ENCODE results near the gene PLD5. TPM values are rescaled to one million over a fixed set of nuclear protein-coding genes. Genes with fewer than 3 reads are reported as not detected.

Gene PLD5
- total RNA-seq, 1 donor: not detected

GRCh38 chr1:242546441-242546840, 21.9 kb upstream of the PLD5 start:
- H3K9me3 ChIP-seq (ENCODE audit: low read depth, low read length): peaks cover 2% of the 10 kb centered on the region
- H3K4me3 ChIP-seq (ENCODE audit: insufficient read depth, low read length): no peak overlapping the region
- no peaks in the 10 kb centered on the region for H3K4me1 ChIP-seq (ENCODE audit: insufficient read depth, low read length)
- H2AFZ ChIP-seq (ENCODE audit: low read length): no peak overlapping the region
- no peak for DNase-seq (ENCODE audit: insufficient read length, low spot score, missing footprints)
- H4K20me1 ChIP-seq (ENCODE audit: insufficient read depth, low read length): no peaks in the 10 kb centered on the region
- TF ChIP-seq, protein P1, sequence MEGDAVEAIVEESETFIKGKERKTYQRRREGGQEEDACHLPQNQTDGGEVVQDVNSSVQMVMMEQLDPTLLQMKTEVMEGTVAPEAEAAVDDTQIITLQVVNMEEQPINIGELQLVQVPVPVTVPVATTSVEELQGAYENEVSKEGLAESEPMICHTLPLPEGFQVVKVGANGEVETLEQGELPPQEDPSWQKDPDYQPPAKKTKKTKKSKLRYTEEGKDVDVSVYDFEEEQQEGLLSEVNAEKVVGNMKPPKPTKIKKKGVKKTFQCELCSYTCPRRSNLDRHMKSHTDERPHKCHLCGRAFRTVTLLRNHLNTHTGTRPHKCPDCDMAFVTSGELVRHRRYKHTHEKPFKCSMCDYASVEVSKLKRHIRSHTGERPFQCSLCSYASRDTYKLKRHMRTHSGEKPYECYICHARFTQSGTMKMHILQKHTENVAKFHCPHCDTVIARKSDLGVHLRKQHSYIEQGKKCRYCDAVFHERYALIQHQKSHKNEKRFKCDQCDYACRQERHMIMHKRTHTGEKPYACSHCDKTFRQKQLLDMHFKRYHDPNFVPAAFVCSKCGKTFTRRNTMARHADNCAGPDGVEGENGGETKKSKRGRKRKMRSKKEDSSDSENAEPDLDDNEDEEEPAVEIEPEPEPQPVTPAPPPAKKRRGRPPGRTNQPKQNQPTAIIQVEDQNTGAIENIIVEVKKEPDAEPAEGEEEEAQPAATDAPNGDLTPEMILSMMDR (IDR thresholded peaks at IDR 0.05; ENCODE audit: extremely low read depth, low read depth, low read length): no peak
- no peaks in the 10 kb centered on the region for H3K36me3 ChIP-seq (ENCODE audit: insufficient read depth, low read length)
- H3K79me2 ChIP-seq (ENCODE audit: insufficient read depth, low read length): no peaks in the 10 kb centered on the region
- H3K27ac ChIP-seq (ENCODE audit: low read depth, low read length): no peak overlapping the region
- H3K4me2 ChIP-seq (ENCODE audit: insufficient read depth, low read length): no peak overlapping the region
- no peaks in the 10 kb centered on the region for H3K27me3 ChIP-seq (ENCODE audit: insufficient read depth, low read length)

GRCh38 chr1:242544071-242544470, 19.6 kb upstream of the PLD5 start:
- TF ChIP-seq, protein P1 (IDR thresholded peaks at IDR 0.05; ENCODE audit: extremely low read depth, low read depth, low read length): no peak
- H4K20me1 ChIP-seq (ENCODE audit: insufficient read depth, low read length): no peaks in the 10 kb centered on the region
- no peak for DNase-seq (ENCODE audit: insufficient read length, low spot score, missing footprints)
- H3K9me3 ChIP-seq (ENCODE audit: low read depth, low read length): peaks cover 2% of the 10 kb centered on the region
- no peaks in the 10 kb centered on the region for H3K27me3 ChIP-seq (ENCODE audit: insufficient read depth, low read length)
- H3K4me1 ChIP-seq (ENCODE audit: insufficient read depth, low read length): no peaks in the 10 kb centered on the region
- H3K27ac ChIP-seq (ENCODE audit: low read depth, low read length): no peak overlapping the region
- no peaks in the 10 kb centered on the region for H3K79me2 ChIP-seq (ENCODE audit: insufficient read depth, low read length)
- H3K4me3 ChIP-seq (ENCODE audit: insufficient read depth, low read length): no peak overlapping the region
- no peak overlapping the region for H3K4me2 ChIP-seq (ENCODE audit: insufficient read depth, low read length)
- H2AFZ ChIP-seq (ENCODE audit: low read length): no peak overlapping the region
- H3K36me3 ChIP-seq (ENCODE audit: insufficient read depth, low read length): no peaks in the 10 kb centered on the region

DNA sequence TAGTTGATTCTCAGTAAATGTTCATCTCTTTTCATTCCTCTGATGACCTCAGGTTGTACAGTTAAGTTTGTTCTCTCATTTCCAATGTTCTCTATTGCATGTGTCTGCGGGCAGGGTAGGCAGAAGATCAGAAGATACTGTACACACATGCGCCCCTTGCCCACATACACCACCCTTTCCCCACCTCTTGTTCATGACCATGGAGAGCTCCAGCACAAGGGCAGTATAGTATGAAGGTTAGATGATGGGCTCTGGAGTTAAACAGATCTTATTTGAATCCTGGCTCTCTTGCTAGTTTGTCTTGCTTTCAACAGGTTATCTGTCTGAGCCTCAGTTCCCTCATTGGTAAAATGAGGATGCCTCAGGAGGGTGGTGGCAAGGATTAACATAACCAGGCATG, 17.8 kb upstream of the PLD5 start:
- peaks cover 2% of the 10 kb centered on the region for H3K9me3 ChIP-seq (ENCODE audit: low read depth, low read length)
- no peak overlapping the region for H2AFZ ChIP-seq (ENCODE audit: low read length)
- TF ChIP-seq, protein P1 (IDR thresholded peaks at IDR 0.05; ENCODE audit: extremely low read depth, low read depth, low read length): no peak
- no peak overlapping the region for H3K4me3 ChIP-seq (ENCODE audit: insufficient read depth, low read length)
- no peaks in the 10 kb centered on the region for H3K79me2 ChIP-seq (ENCODE audit: insufficient read depth, low read length)
- DNase-seq (ENCODE audit: insufficient read length, low spot score, missing footprints): no peak
- H4K20me1 ChIP-seq (ENCODE audit: insufficient read depth, low read length): no peaks in the 10 kb centered on the region
- H3K36me3 ChIP-seq (ENCODE audit: insufficient read depth, low read length): no peaks in the 10 kb centered on the region
- no peak overlapping the region for H3K27ac ChIP-seq (ENCODE audit: low read depth, low read length)
- H3K4me2 ChIP-seq (ENCODE audit: insufficient read depth, low read length): no peak overlapping the region
- no peaks in the 10 kb centered on the region for H3K4me1 ChIP-seq (ENCODE audit: insufficient read depth, low read length)
- no peaks in the 10 kb centered on the region for H3K27me3 ChIP-seq (ENCODE audit: insufficient read depth, low read length)

DNA sequence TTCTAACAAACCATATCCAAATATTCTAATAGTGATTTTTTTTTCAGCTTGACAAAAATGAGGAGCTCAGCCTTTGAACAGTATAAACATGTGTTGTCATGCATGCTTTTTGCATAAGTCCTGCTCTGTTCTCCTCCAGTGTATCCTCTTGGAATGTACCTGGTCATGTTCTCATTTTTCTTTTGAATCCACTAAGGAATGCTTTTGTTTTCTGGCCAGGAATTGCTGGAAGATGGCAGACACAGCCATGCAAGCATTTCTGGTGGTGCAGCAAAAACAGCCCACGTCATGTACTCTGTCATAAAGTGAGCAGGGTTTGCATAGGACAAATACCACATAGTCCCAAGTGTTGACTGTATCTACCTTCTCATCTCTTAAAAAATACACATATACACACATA, 11.5 kb upstream of the PLD5 start:
- no peak for DNase-seq (ENCODE audit: insufficient read length, low spot score, missing footprints)
- H3K79me2 ChIP-seq (ENCODE audit: insufficient read depth, low read length): no peaks in the 10 kb centered on the region
- H3K36me3 ChIP-seq (ENCODE audit: insufficient read depth, low read length): no peaks in the 10 kb centered on the region
- no peaks in the 10 kb centered on the region for H3K27me3 ChIP-seq (ENCODE audit: insufficient read depth, low read length)
- no peak overlapping the region for H3K27ac ChIP-seq (ENCODE audit: low read depth, low read length)
- TF ChIP-seq, protein P1 (IDR thresholded peaks at IDR 0.05; ENCODE audit: extremely low read depth, low read depth, low read length): no peak
- H3K4me2 ChIP-seq (ENCODE audit: insufficient read depth, low read length): no peak overlapping the region
- H3K4me1 ChIP-seq (ENCODE audit: insufficient read depth, low read length): no peaks in the 10 kb centered on the region
- no peak overlapping the region for H2AFZ ChIP-seq (ENCODE audit: low read length)
- H4K20me1 ChIP-seq (ENCODE audit: insufficient read depth, low read length): no peaks in the 10 kb centered on the region
- H3K4me3 ChIP-seq (ENCODE audit: insufficient read depth, low read length): no peak overlapping the region
- H3K9me3 ChIP-seq (ENCODE audit: low read depth, low read length): no peaks in the 10 kb centered on the region

Measured in osteoblast (primary cell).